ENCODE results near the gene PRR36.

Gene PRR36

DNA sequence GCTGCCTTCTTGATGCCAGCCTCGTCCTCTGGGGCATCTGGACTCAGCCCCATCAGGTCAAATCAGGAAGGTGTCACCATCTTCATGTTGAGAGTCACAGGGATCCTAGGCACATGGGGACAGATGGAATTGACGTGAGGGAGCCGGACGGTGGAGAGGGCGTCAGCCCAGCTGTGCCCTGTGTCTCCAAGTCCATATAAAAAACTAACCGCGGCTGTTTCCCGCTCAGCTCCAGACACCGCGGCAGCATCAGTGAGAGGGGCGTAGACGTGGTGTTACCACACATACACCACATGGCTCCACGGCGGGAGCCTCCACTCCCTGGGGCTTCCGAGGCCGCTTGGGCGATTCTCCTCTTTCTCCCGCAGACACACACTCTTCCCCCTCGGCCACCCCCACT lies 5.6 kb upstream of the PRR36 start:
- no peak overlapping the region for H3K27ac ChIP-seq (replicated peaks)
- no peak overlapping the region for H3K4me3 ChIP-seq (replicated peaks; ENCODE audit: insufficient read depth, low read length)
- peaks cover 4% of the 10 kb centered on the region for H3K27me3 ChIP-seq (ENCODE audit: insufficient read depth, poor library complexity, severe bottlenecking)
- no peak for TF ChIP-seq GABPA (IDR thresholded peaks at IDR 0.05; ENCODE audit: low read depth)
- TF ChIP-seq, protein P1, sequence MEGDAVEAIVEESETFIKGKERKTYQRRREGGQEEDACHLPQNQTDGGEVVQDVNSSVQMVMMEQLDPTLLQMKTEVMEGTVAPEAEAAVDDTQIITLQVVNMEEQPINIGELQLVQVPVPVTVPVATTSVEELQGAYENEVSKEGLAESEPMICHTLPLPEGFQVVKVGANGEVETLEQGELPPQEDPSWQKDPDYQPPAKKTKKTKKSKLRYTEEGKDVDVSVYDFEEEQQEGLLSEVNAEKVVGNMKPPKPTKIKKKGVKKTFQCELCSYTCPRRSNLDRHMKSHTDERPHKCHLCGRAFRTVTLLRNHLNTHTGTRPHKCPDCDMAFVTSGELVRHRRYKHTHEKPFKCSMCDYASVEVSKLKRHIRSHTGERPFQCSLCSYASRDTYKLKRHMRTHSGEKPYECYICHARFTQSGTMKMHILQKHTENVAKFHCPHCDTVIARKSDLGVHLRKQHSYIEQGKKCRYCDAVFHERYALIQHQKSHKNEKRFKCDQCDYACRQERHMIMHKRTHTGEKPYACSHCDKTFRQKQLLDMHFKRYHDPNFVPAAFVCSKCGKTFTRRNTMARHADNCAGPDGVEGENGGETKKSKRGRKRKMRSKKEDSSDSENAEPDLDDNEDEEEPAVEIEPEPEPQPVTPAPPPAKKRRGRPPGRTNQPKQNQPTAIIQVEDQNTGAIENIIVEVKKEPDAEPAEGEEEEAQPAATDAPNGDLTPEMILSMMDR (IDR thresholded peaks at IDR 0.05; ENCODE audit: insufficient read depth, low read length): no peak
- TF ChIP-seq SPI1 (IDR thresholded peaks at IDR 0.05; ENCODE audit: borderline replicate concordance, low read depth): no peak
- TF ChIP-seq POLR2AphosphoS5 (IDR thresholded peaks at IDR 0.05; ENCODE audit: low read depth): no peak
- TF ChIP-seq, protein P2, sequence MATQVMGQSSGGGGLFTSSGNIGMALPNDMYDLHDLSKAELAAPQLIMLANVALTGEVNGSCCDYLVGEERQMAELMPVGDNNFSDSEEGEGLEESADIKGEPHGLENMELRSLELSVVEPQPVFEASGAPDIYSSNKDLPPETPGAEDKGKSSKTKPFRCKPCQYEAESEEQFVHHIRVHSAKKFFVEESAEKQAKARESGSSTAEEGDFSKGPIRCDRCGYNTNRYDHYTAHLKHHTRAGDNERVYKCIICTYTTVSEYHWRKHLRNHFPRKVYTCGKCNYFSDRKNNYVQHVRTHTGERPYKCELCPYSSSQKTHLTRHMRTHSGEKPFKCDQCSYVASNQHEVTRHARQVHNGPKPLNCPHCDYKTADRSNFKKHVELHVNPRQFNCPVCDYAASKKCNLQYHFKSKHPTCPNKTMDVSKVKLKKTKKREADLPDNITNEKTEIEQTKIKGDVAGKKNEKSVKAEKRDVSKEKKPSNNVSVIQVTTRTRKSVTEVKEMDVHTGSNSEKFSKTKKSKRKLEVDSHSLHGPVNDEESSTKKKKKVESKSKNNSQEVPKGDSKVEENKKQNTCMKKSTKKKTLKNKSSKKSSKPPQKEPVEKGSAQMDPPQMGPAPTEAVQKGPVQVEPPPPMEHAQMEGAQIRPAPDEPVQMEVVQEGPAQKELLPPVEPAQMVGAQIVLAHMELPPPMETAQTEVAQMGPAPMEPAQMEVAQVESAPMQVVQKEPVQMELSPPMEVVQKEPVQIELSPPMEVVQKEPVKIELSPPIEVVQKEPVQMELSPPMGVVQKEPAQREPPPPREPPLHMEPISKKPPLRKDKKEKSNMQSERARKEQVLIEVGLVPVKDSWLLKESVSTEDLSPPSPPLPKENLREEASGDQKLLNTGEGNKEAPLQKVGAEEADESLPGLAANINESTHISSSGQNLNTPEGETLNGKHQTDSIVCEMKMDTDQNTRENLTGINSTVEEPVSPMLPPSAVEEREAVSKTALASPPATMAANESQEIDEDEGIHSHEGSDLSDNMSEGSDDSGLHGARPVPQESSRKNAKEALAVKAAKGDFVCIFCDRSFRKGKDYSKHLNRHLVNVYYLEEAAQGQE (IDR thresholded peaks at IDR 0.05; ENCODE audit: insufficient replicate concordance, low read depth): no peak
- DNase-seq (ENCODE audit: low read depth in 1 of 2, low spot score in 1 of 2): no peak

DNA sequence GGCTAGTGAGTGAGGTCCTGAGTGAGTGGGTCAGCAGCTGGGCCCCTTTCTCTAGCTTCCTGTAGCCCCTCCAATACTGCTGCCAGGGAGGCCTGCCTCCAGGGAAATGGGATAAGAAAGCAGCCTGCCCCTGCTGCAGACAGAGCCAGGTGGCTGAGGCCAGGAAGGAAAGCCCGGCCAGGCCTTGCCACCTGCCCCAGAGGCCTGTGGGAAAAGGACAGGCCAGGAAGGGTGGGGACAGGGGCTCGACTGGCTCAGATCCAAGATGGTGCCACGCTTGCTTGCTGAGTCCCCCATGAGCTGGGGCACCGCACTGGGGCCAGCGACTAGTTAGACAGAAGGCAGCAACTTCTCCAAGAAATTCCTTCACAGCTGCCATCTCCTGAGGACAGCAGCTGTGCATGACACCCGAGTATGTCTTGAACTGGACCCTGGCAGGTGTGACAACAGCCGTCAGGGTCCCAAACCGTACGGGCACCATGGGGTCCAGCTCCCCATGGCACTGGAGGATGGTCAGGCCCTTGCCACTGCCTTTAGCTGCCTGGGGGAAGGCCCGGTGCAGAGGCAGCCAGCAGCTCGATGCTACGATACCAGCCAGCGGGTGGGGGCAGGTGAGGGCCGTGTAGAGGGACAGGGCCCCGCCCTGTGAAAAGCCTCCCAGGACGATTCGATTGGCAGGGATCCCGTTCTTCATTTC lies 5.1 kb upstream of the PRR36 start:
- DNase-seq (ENCODE audit: low read depth in 1 of 2, low spot score in 1 of 2): no peak
- peaks cover 9% of the 10 kb centered on the region for H3K27me3 ChIP-seq (ENCODE audit: insufficient read depth, poor library complexity, severe bottlenecking)
- TF ChIP-seq, protein P2 (IDR thresholded peaks at IDR 0.05; ENCODE audit: insufficient replicate concordance, low read depth): no peak
- TF ChIP-seq POLR2AphosphoS5 (IDR thresholded peaks at IDR 0.05; ENCODE audit: low read depth) (no peak), SPI1 (IDR thresholded peaks at IDR 0.05; ENCODE audit: borderline replicate concordance, low read depth) (no peak), GABPA (IDR thresholded peaks at IDR 0.05; ENCODE audit: low read depth) (no peak)
- TF ChIP-seq, protein P1 (IDR thresholded peaks at IDR 0.05; ENCODE audit: insufficient read depth, low read length): no peak
- H3K27ac ChIP-seq (replicated peaks): no peak overlapping the region
- no peak overlapping the region for H3K4me3 ChIP-seq (replicated peaks; ENCODE audit: insufficient read depth, low read length)

DNA sequence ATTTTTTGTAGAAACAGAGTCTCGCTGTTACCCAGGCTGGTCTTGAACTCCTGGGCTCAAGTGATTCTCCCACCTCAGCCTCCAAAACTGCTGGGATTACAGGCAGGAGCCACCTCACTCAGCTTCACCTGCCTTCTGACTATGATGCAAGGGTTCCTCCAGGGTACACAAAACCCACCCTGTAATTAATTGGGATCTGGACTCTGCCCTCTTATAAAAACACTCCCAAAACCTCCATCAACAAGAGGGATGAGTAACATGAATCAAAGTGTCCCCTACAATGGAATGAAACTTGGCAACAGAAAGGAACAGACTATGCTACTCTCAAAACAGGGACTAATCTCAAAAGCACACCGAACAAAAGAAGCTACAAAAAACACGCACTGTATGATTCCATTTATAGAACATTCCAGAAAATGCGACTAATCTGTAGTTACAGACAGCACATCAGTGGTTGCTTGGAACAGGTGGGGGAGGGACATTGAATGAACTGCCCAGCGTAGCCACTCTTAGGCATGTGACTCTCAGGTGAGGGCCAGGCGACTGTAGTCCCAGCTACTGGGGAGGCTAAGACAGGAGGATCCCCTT lies 3.2 kb upstream of the PRR36 start:
- no peak for DNase-seq (ENCODE audit: low read depth in 1 of 2, low spot score in 1 of 2)
- Histone ChIP-seq H3K27me3 (ENCODE audit: insufficient read depth, poor library complexity, severe bottlenecking) (peaks cover 23% of the 10 kb centered on the region), H3K27ac (replicated peaks) (no peak overlapping the region), H3K4me3 (replicated peaks; ENCODE audit: insufficient read depth, low read length) (no peak overlapping the region)
- no peak for TF ChIP-seq GABPA (IDR thresholded peaks at IDR 0.05; ENCODE audit: low read depth)
- TF ChIP-seq, protein P2 (IDR thresholded peaks at IDR 0.05; ENCODE audit: insufficient replicate concordance, low read depth): no peak
- no peak for TF ChIP-seq POLR2AphosphoS5 (IDR thresholded peaks at IDR 0.05; ENCODE audit: low read depth)
- TF ChIP-seq, protein P1 (IDR thresholded peaks at IDR 0.05; ENCODE audit: insufficient read depth, low read length): no peak
- no peak for TF ChIP-seq SPI1 (IDR thresholded peaks at IDR 0.05; ENCODE audit: borderline replicate concordance, low read depth)
